GM21423 (cell line): ENCODE measurements around the gene OGFR.

Experiments used
- ATAC-seq: cut with Tn5 transposase; IDR thresholded peaks from one replicate; pipeline ENCODE4 v1.9.1; 2021; ENCODE audit warnings: mild to moderate bottlenecking, moderate library complexity; ENCODE audit not compliant: unreplicated experiment

The OGFR gene

GRCh38 chr20:62769346-62770071 is 35.1 kb upstream of the OGFR start:
- no peak for ATAC-seq

GRCh38 chr20:62770111-62770910 is 34.3 kb upstream of the OGFR start:
- no peak for ATAC-seq

GRCh38 chr20:62770916-62771315 is 33.7 kb upstream of the OGFR start:
- no peak for ATAC-seq

- no peak for ATAC-seq
These were observed 33.1 kb upstream of the OGFR start for GRCh38 chr20:62771396-62772102.

- ATAC-seq = no peak
These were observed 32.5 kb upstream of the OGFR start for GRCh38 chr20:62772103-62772611.

- no peak for ATAC-seq
These were observed 32.0 kb upstream of the OGFR start for GRCh38 chr20:62772619-62772989.

- ATAC-seq = no peak
These were observed 31.4 kb upstream of the OGFR start for GRCh38 chr20:62772990-62773844.

GRCh38 chr20:62773845-62774714 is 30.6 kb upstream of the OGFR start:
- no peak for ATAC-seq

- ATAC-seq = no peak
These were observed 29.9 kb upstream of the OGFR start for GRCh38 chr20:62774762-62775161.

GRCh38 chr20:62775206-62775605 is 29.4 kb upstream of the OGFR start:
- ATAC-seq = no peak

- ATAC-seq = no peak
These were observed 28.5 kb upstream of the OGFR start for GRCh38 chr20:62776035-62776691.

- ATAC-seq = no peak
These were observed 27.7 kb upstream of the OGFR start for GRCh38 chr20:62776692-62777527.

GRCh38 chr20:62777528-62777830 is 27.2 kb upstream of the OGFR start:
- no peak for ATAC-seq

GRCh38 chr20:62778058-62778457 is 26.6 kb upstream of the OGFR start:
- ATAC-seq = no peak

GRCh38 chr20:62778601-62779416 is 25.8 kb upstream of the OGFR start:
- no peak for ATAC-seq

GRCh38 chr20:62779417-62779685 is 25.3 kb upstream of the OGFR start:
- no peak for ATAC-seq

- ATAC-seq = no peak
These were observed 24.4 kb upstream of the OGFR start for GRCh38 chr20:62780204-62780603.

- no peak for ATAC-seq
These were observed 23.9 kb upstream of the OGFR start for GRCh38 chr20:62780696-62781095.
